T1000 (cell line): Measurements from ENCODE around the gene CTNNB1.
A peak's percentile ranks its signal among the peaks of the same experiment; 100 is the strongest.
"Not testable (repeated sequence)": the region's sequence is repeated elsewhere in the genome, so short reads cannot be mapped to it uniquely, and the experiment has no call there.

Source experiments
- DNase-seq: peaks from one replicate; lab custom pipeline; 2025; ENCODE audit warnings: mixed read lengths; lab: John Stamatoyannopoulos, UW

CTNNB1 gene

GRCh38 chr3:41259449-41260062, 60.3 kb downstream of the CTNNB1 start:
- no peak for DNase-seq

GRCh38 chr3:41260063-41260450, 60.8 kb downstream of the CTNNB1 start:
- DNase-seq: no peak

- no peak for DNase-seq
Observed at GRCh38 chr3:41265011-41265545, 65.8 kb downstream of the CTNNB1 start.

GRCh38 chr3:41265823-41266273, 66.5 kb downstream of the CTNNB1 start:
- peak; percentile 26 for DNase-seq

GRCh38 chr3:41267975-41268640, 68.8 kb downstream of the CTNNB1 start:
- peak; percentile 51 for DNase-seq

GRCh38 chr3:41272667-41273066, 73.4 kb downstream of the CTNNB1 start:
- no peak for DNase-seq

- DNase-seq: peak; percentile 31
Observed at GRCh38 chr3:41274944-41275668, 75.8 kb downstream of the CTNNB1 start.

GRCh38 chr3:41276191-41276590, 76.9 kb downstream of the CTNNB1 start:
- DNase-seq: no peak

GRCh38 chr3:41277790-41278465, 78.6 kb downstream of the CTNNB1 start:
- DNase-seq: no peak

- not testable (repeated sequence) for DNase-seq
Observed at GRCh38 chr3:41284934-41285333, 85.6 kb downstream of the CTNNB1 start.

- DNase-seq: no peak
Observed at GRCh38 chr3:41286305-41286704, 87.0 kb downstream of the CTNNB1 start.

- DNase-seq: no peak
Observed at GRCh38 chr3:41288785-41289184, 89.5 kb downstream of the CTNNB1 start.
